H1 (cell line): ENCODE data around the gene GABRE.

ENCODE experiments used
- EGR1 ChIP-seq: IDR thresholded peaks from 2 replicates; pipeline ENCODE4 v1.6.1; 2011; ENCODE audit warnings: low read depth, low read length, borderline replicate concordance
- TAF1 ChIP-seq: IDR thresholded peaks from 2 replicates; pipeline ENCODE4 v1.6.1; 2011; ENCODE audit warnings: mild to moderate bottlenecking, low read depth, low read length
- TF ChIP-seq, protein P1 (sequence below), 3 experiments: IDR thresholded peaks; 1 replicate in 2 of 3; 2 replicates in 1 of 3; pipeline versions ENCODE4 v1.5.1 to v1.6.1; 2011; ENCODE audit warnings: low read length in 3 of 3, mild to moderate bottlenecking in 3 of 3, inconsistent platforms in 2 of 3, low read depth in 1 of 3, moderate library complexity in 1 of 3; ENCODE audit not compliant: insufficient read depth in 1 of 3; ENCODE audit errors: control extremely low read depth in 1 of 3

DNA sequence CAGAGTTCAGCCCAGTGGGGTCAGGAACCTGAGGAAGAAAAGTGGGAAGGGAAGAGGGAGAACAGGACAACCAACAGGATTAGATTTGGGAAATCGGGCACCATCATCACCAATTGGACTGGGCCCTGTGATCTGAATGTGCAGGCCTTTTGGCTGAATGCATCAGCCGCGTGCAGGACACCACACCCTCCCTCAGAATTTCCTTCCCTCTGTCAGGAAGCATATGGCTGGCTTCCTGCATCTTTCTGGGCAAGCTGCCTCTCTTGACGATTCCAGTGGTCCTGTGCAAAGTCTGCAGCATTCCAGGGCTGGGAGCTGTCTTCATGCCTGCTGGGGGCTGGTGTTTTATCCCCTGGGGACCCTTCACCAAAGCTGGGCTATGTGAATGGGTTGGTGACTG is 45.4 kb downstream of the GABRE start:
- TF ChIP-seq EGR1 (no peak), TAF1 (no peak)
- TF ChIP-seq, protein P1, sequence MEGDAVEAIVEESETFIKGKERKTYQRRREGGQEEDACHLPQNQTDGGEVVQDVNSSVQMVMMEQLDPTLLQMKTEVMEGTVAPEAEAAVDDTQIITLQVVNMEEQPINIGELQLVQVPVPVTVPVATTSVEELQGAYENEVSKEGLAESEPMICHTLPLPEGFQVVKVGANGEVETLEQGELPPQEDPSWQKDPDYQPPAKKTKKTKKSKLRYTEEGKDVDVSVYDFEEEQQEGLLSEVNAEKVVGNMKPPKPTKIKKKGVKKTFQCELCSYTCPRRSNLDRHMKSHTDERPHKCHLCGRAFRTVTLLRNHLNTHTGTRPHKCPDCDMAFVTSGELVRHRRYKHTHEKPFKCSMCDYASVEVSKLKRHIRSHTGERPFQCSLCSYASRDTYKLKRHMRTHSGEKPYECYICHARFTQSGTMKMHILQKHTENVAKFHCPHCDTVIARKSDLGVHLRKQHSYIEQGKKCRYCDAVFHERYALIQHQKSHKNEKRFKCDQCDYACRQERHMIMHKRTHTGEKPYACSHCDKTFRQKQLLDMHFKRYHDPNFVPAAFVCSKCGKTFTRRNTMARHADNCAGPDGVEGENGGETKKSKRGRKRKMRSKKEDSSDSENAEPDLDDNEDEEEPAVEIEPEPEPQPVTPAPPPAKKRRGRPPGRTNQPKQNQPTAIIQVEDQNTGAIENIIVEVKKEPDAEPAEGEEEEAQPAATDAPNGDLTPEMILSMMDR (IDR thresholded peaks at IDR 0.05; ENCODE audit: control extremely low read depth in 1 of 3, insufficient read depth in 1 of 3, low read depth in 1 of 3, low read length in 3 of 3) = no peak
